Measurements from ENCODE around the gene MRPL39. TPM values are rescaled to one million over a fixed set of nuclear protein-coding genes. Genes with fewer than 3 reads are reported as not detected.

Gene MRPL39
- total and polyA plus RNA-seq, 9 of the 15 experiments (the other 6 are each of a cell fraction or from before 2014, with no cell fraction given), result 65.4 to 247 (median 105) TPM

DNA sequence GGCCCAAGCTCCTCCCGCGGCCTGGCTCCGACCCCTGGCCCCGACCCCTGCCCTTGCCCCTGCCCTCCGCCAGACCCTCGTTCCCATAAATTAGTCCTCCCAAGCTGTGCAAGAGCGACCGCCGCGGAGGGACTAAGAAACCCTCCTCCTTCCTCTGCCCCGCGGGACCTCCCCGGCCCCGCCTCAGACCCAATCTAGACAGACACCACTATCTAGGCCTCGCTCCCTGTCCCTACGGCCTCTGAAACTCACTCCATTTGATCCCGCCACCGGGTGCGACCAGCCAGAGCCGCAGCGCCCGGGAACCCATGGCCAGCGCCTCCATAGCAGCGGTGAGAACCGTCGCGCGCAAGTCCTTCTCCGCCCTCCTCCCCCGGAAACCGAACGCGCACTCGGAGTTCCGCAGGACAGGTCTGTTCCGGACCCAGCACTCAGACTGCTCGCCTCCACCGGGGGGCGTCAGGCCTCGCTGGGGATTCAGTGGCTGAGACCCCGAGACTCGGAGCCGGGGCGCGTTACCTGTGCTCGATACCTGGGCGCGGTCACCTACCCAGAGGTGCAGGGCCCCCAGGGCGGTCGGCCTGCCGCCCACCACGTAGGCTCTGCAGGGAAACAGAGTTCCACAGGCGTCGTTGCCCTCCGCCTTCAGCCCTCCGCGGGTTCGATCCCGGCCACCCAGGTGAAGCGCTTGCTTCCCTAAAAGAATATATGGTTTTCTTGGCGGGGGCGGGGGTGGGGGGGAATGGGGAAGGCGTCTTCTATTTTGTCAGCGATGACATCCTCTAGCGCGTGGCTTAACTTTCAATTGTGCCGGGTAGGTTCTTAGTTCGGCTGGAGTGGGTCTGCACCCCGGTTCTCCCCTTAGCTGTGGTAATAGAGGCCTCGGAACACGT, at the start of gene MRPL39 (continued):
- TF ChIP-seq, protein P1, sequence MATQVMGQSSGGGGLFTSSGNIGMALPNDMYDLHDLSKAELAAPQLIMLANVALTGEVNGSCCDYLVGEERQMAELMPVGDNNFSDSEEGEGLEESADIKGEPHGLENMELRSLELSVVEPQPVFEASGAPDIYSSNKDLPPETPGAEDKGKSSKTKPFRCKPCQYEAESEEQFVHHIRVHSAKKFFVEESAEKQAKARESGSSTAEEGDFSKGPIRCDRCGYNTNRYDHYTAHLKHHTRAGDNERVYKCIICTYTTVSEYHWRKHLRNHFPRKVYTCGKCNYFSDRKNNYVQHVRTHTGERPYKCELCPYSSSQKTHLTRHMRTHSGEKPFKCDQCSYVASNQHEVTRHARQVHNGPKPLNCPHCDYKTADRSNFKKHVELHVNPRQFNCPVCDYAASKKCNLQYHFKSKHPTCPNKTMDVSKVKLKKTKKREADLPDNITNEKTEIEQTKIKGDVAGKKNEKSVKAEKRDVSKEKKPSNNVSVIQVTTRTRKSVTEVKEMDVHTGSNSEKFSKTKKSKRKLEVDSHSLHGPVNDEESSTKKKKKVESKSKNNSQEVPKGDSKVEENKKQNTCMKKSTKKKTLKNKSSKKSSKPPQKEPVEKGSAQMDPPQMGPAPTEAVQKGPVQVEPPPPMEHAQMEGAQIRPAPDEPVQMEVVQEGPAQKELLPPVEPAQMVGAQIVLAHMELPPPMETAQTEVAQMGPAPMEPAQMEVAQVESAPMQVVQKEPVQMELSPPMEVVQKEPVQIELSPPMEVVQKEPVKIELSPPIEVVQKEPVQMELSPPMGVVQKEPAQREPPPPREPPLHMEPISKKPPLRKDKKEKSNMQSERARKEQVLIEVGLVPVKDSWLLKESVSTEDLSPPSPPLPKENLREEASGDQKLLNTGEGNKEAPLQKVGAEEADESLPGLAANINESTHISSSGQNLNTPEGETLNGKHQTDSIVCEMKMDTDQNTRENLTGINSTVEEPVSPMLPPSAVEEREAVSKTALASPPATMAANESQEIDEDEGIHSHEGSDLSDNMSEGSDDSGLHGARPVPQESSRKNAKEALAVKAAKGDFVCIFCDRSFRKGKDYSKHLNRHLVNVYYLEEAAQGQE (IDR thresholded peaks at IDR 0.05; ENCODE audit: borderline replicate concordance), result peak; percentile 78
- TF ChIP-seq, protein P1 (CRISPR knock-in tag; IDR thresholded peaks at IDR 0.05; ENCODE audit: low read depth), result peak; percentile 79
- peak in 1 of 2 experiments; percentile 78; a peak in 1 of 4 replicates for TF ChIP-seq KDM4B (IDR thresholded peaks at IDR 0.05; ENCODE audit: borderline replicate concordance in 2 of 2, low read depth in 1 of 2)
- TF ChIP-seq GABPA (tag; conservative IDR thresholded peaks at IDR 0.05; ENCODE audit: low read depth), result no peak
- no peak for TF ChIP-seq ZNF280A (IDR thresholded peaks at IDR 0.05; ENCODE audit: low read depth, partially characterized antibody)
- peak; percentile 65 for TF ChIP-seq VEZF1 (CRISPR knock-in tag; IDR thresholded peaks at IDR 0.05)
- TF ChIP-seq ILK (tag; IDR thresholded peaks at IDR 0.05; ENCODE audit: borderline replicate concordance, low read depth), result no peak
- TF ChIP-seq, protein P2, sequence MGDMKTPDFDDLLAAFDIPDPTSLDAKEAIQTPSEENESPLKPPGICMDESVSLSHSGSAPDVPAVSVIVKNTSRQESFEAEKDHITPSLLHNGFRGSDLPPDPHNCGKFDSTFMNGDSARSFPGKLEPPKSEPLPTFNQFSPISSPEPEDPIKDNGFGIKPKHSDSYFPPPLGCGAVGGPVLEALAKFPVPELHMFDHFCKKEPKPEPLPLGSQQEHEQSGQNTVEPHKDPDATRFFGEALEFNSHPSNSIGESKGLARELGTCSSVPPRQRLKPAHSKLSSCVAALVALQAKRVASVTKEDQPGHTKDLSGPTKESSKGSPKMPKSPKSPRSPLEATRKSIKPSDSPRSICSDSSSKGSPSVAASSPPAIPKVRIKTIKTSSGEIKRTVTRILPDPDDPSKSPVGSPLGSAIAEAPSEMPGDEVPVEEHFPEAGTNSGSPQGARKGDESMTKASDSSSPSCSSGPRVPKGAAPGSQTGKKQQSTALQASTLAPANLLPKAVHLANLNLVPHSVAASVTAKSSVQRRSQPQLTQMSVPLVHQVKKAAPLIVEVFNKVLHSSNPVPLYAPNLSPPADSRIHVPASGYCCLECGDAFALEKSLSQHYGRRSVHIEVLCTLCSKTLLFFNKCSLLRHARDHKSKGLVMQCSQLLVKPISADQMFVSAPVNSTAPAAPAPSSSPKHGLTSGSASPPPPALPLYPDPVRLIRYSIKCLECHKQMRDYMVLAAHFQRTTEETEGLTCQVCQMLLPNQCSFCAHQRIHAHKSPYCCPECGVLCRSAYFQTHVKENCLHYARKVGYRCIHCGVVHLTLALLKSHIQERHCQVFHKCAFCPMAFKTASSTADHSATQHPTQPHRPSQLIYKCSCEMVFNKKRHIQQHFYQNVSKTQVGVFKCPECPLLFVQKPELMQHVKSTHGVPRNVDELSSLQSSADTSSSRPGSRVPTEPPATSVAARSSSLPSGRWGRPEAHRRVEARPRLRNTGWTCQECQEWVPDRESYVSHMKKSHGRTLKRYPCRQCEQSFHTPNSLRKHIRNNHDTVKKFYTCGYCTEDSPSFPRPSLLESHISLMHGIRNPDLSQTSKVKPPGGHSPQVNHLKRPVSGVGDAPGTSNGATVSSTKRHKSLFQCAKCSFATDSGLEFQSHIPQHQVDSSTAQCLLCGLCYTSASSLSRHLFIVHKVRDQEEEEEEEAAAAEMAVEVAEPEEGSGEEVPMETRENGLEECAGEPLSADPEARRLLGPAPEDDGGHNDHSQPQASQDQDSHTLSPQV (IDR thresholded peaks at IDR 0.05), result no peak
- TF ChIP-seq PHF8 (IDR thresholded peaks at IDR 0.05; ENCODE audit: borderline replicate concordance, low read length), result peak; percentile 99
